HepG2 (cell line): ENCODE results near the gene PCED1B. TPM values are rescaled to one million over a fixed set of nuclear protein-coding genes. Genes with fewer than 3 reads are reported as not detected.

Experiments
- FOXO1 ChIP-seq: sonication (generic); formaldehyde crosslinking; IDR thresholded peaks from 2 replicates; pipeline ENCODE4 v1.4.0; 2020; ENCODE audit warnings: missing genetic modification reagents
- GPN1 ChIP-seq: sonication (generic); formaldehyde crosslinking; IDR thresholded peaks from 2 replicates; pipeline ENCODE4 v1.5.1; 2020; ENCODE audit warnings: missing genetic modification reagents, borderline replicate concordance
- ISX ChIP-seq: sonication (generic); formaldehyde crosslinking; conservative IDR thresholded peaks from 2 replicates; pipeline ENCODE4 v1.5.0; 2020; ENCODE audit warnings: missing genetic modification reagents
- KAT7 ChIP-seq: IDR thresholded peaks from 2 replicates; pipeline ENCODE4 v1.6.1; 2018; ENCODE audit warnings: borderline replicate concordance, missing compliant biosample characterization
- KLF12 ChIP-seq: sonication (generic); formaldehyde crosslinking; IDR thresholded peaks from 2 replicates; pipeline ENCODE4 v1.4.0; 2020; ENCODE audit warnings: missing genetic modification reagents, borderline replicate concordance
- NCOA1 ChIP-seq: sonication (generic); formaldehyde crosslinking; IDR thresholded peaks from 2 replicates; pipeline ENCODE4 v1.9.0; 2021; ENCODE audit warnings: missing genetic modification reagents
- NRL ChIP-seq: sonication (generic); formaldehyde crosslinking; IDR thresholded peaks from 2 replicates; pipeline ENCODE4 v1.5.0; 2020; ENCODE audit warnings: missing genetic modification reagents, mild to moderate bottlenecking, moderate library complexity, borderline replicate concordance
- PAWR ChIP-seq: sonication (generic); formaldehyde crosslinking; IDR thresholded peaks from 2 replicates; pipeline ENCODE4 v1.4.0; 2020; ENCODE audit warnings: missing genetic modification reagents, mild to moderate bottlenecking, borderline replicate concordance
- RAD51 ChIP-seq: fragments of 450-650 bp; IDR thresholded peaks from 2 replicates; pipeline ENCODE4 v1.6.1; 2016; ENCODE audit warnings: borderline replicate concordance
- ZNF224 ChIP-seq: sonication (generic); formaldehyde crosslinking; IDR thresholded peaks from 2 replicates; pipeline ENCODE4 v1.5.0; 2020; ENCODE audit warnings: mild to moderate bottlenecking, missing genetic modification reagents
- ZNF44 ChIP-seq: sonication (generic); formaldehyde crosslinking; IDR thresholded peaks from 2 replicates; pipeline ENCODE4 v1.5.1; 2020; ENCODE audit warnings: mild to moderate bottlenecking, missing genetic modification reagents
- ZNF562 ChIP-seq: sonication (generic); formaldehyde crosslinking; IDR thresholded peaks from 2 replicates; pipeline ENCODE4 v1.8.0; 2022; ENCODE audit warnings: missing genetic modification reagents, borderline replicate concordance
- ZNF609 ChIP-seq: sonication (generic); formaldehyde crosslinking; IDR thresholded peaks from 2 replicates; pipeline ENCODE4 v1.4.0; 2020; ENCODE audit warnings: mild to moderate bottlenecking, missing genetic modification reagents, borderline replicate concordance
- ZNF747 ChIP-seq: sonication (generic); formaldehyde crosslinking; IDR thresholded peaks from 2 replicates; pipeline ENCODE4 v1.8.1; 2023; ENCODE audit warnings: missing genetic modification reagents, mild to moderate bottlenecking, borderline replicate concordance
- ZNF788 ChIP-seq: sonication (generic); formaldehyde crosslinking; IDR thresholded peaks from 2 replicates; pipeline ENCODE4 v1.5.0; 2020; ENCODE audit warnings: mild to moderate bottlenecking, missing genetic modification reagents, borderline replicate concordance
- ZNF790 ChIP-seq: sonication (generic); formaldehyde crosslinking; IDR thresholded peaks from 2 replicates; pipeline ENCODE4 v1.8.0; 2022; ENCODE audit warnings: missing genetic modification reagents, mild to moderate bottlenecking, borderline replicate concordance
- ZZZ3 ChIP-seq: sonication (generic); formaldehyde crosslinking; IDR thresholded peaks from 2 replicates; pipeline ENCODE4 v1.4.0; 2020; ENCODE audit warnings: missing genetic modification reagents, mild to moderate bottlenecking, borderline replicate concordance
- polyA plus RNA-seq, 8 experiments: library from polyadenylated mRNA; depleted of rRNA in 3 of 8; stranded (reverse) in 7 of 8; unstranded in 1 of 8; fragments of >200 nt; fragmentation: Illumina TruSeq in 4 of 8; extraction: Trizol in 4 of 8; gene quantifications; 2 replicates each; pipeline versions ENCODE4 v1.2.1 to v1.2.3, GENCODE V29; 2011 to 2016; ENCODE audit warnings: low read depth in 4 of 8, missing spikeins in 1 of 8, mixed read lengths in 1 of 8; ENCODE audit not compliant: insufficient read depth in 1 of 8
- total RNA-seq, 5 experiments: library from RNA; depleted of rRNA; stranded (reverse); fragments of >200 nt; fragmentation: Illumina TruSeq; extraction: Trizol; gene quantifications; 2 replicates each; pipeline ENCODE4 v1.2.3, GENCODE V29; 2016; ENCODE audit warnings: low read depth in 1 of 5
- TF ChIP-seq, protein P1 (sequence below): sonication (generic); formaldehyde crosslinking; conservative IDR thresholded peaks from 2 replicates; pipeline ENCODE4 v1.4.0; 2020; ENCODE audit warnings: missing genetic modification reagents
- TF ChIP-seq, protein P2 (sequence below): sonication (generic); formaldehyde crosslinking; IDR thresholded peaks from 2 replicates; pipeline ENCODE4 v1.4.0; 2020; ENCODE audit warnings: low read depth, mild to moderate bottlenecking, missing genetic modification reagents
- TF ChIP-seq, protein P3 (sequence below): sonication (generic); formaldehyde crosslinking; IDR thresholded peaks from 2 replicates; pipeline ENCODE4 v1.5.0; 2020; ENCODE audit warnings: mild to moderate bottlenecking, low read depth, missing genetic modification reagents, borderline replicate concordance
- TF ChIP-seq, protein P4 (sequence below): sonication (generic); formaldehyde crosslinking; IDR thresholded peaks from 2 replicates; pipeline ENCODE4 v1.5.0; 2020; ENCODE audit warnings: missing genetic modification reagents, mild to moderate bottlenecking, borderline replicate concordance

The PCED1B gene
- total and polyA plus RNA-seq, 2 of the 13 experiments (the other 11 are each of a cell fraction or from before 2014, with no cell fraction given) = 0.11 to 0.37 TPM

DNA sequence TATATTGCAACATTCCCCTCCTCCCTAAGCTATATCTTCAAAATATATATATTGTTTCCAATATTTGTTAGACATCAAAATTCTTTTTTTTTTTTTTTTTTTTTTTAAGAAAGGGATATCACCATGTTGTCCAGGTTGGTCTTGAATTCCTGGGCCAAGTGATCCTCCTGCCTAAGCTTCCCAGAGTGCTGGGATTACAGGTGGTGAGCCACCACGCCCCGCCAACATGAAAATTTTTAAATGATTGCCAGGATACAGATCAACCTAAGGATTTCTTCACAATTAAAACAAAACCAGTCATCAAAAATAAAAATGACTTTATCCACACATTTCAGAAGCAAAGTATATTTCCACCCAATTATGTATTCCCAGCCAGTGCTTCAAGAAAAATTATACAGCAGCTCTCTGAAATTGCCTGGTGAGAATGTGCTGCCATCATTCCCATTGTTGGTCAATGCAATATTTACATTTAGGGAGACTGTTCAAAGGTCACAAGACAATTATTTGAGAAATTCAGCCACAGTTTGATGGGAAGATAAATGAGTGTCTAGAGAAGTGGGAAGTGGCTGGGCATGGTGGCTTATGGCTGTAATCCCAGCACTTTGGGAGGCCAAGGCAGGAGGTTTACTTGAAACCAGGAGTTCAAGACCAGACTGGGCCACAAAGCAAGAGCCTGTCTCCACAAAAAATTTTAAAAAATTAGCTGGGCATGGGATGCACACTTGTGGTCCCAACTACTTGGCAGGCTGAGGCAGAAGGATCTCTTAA is 142.0 kb downstream of the PCED1B start (continued):
- TF ChIP-seq ZNF747 (CRISPR knock-in tag) = no peak
- no peak for TF ChIP-seq KLF12 (CRISPR knock-in tag)
- TF ChIP-seq GPN1 = no peak
- TF ChIP-seq ZNF224 (CRISPR knock-in tag) = no peak
- TF ChIP-seq, protein P1, sequence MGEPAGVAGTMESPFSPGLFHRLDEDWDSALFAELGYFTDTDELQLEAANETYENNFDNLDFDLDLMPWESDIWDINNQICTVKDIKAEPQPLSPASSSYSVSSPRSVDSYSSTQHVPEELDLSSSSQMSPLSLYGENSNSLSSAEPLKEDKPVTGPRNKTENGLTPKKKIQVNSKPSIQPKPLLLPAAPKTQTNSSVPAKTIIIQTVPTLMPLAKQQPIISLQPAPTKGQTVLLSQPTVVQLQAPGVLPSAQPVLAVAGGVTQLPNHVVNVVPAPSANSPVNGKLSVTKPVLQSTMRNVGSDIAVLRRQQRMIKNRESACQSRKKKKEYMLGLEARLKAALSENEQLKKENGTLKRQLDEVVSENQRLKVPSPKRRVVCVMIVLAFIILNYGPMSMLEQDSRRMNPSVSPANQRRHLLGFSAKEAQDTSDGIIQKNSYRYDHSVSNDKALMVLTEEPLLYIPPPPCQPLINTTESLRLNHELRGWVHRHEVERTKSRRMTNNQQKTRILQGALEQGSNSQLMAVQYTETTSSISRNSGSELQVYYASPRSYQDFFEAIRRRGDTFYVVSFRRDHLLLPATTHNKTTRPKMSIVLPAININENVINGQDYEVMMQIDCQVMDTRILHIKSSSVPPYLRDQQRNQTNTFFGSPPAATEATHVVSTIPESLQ = no peak
- no peak for TF ChIP-seq KAT7 (CRISPR knock-in tag)
- TF ChIP-seq, protein P2, sequence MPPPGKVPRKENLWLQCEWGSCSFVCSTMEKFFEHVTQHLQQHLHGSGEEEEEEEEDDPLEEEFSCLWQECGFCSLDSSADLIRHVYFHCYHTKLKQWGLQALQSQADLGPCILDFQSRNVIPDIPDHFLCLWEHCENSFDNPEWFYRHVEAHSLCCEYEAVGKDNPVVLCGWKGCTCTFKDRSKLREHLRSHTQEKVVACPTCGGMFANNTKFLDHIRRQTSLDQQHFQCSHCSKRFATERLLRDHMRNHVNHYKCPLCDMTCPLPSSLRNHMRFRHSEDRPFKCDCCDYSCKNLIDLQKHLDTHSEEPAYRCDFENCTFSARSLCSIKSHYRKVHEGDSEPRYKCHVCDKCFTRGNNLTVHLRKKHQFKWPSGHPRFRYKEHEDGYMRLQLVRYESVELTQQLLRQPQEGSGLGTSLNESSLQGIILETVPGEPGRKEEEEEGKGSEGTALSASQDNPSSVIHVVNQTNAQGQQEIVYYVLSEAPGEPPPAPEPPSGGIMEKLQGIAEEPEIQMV (CRISPR knock-in tag) = no peak
- no peak for TF ChIP-seq RAD51
- no peak for TF ChIP-seq NRL (CRISPR knock-in tag)
- peak; percentile 50 for TF ChIP-seq FOXO1 (CRISPR knock-in tag)
- TF ChIP-seq NCOA1 (CRISPR knock-in tag) = no peak
- TF ChIP-seq ZNF788 = no peak
- no peak for TF ChIP-seq PAWR
- TF ChIP-seq ZNF562 (CRISPR knock-in tag) = no peak
- no peak for TF ChIP-seq ISX (CRISPR knock-in tag)
- TF ChIP-seq ZZZ3 (CRISPR knock-in tag) = no peak
- no peak for TF ChIP-seq ZNF44 (CRISPR knock-in tag)
- no peak for TF ChIP-seq ZNF609 (CRISPR knock-in tag)
- TF ChIP-seq, protein P3, sequence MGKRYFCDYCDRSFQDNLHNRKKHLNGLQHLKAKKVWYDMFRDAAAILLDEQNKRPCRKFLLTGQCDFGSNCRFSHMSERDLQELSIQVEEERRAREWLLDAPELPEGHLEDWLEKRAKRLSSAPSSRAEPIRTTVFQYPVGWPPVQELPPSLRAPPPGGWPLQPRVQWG (CRISPR knock-in tag) = no peak
- TF ChIP-seq, protein P4, sequence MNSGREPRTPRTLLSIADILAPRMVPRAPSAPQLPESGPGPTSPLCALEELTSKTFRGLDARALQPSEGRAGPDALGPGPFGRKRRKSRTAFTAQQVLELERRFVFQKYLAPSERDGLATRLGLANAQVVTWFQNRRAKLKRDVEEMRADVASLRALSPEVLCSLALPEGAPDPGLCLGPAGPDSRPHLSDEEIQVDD (CRISPR knock-in tag) = no peak
- no peak for TF ChIP-seq ZNF790 (CRISPR knock-in tag)
